Progenitor cell of endocrine pancreas (in vitro differentiated cells): ENCODE data around the gene SFRP5. TPM values are rescaled to one million over a fixed set of nuclear protein-coding genes. Genes with fewer than 3 reads are reported as not detected.

Experiments
- DNase-seq: peaks from one replicate; pipeline ENCODE4 v3.0.0; 2021; ENCODE audit warnings: low spot score; ENCODE audit not compliant: unreplicated experiment
- H3K27ac Mint-ChIP-seq: 2 replicates; pipeline ENCODE4 v1.8.0; 2021; ENCODE audit warnings: mild to moderate bottlenecking, moderate library complexity, mixed read lengths
- H3K27me3 Mint-ChIP-seq: 2 replicates; pipeline ENCODE4 v1.8.0; 2021; ENCODE audit warnings: mixed read lengths
- H3K36me3 Mint-ChIP-seq: 2 replicates; pipeline ENCODE4 v1.8.0; 2022; ENCODE audit warnings: mixed read lengths; ENCODE audit not compliant: insufficient read depth
- H3K4me1 Mint-ChIP-seq: 2 replicates; pipeline ENCODE4 v1.8.0; 2021; ENCODE audit warnings: low read depth, mixed read lengths
- H3K4me3 Mint-ChIP-seq: 2 replicates; pipeline ENCODE4 v1.8.0; 2021; ENCODE audit warnings: low read depth, mild to moderate bottlenecking, moderate library complexity, mixed read lengths
- H3K9me3 Mint-ChIP-seq: 2 replicates; pipeline ENCODE4 v1.8.0; 2021; ENCODE audit warnings: low read depth, mixed read lengths
- total RNA-seq: library from RNA; stranded (reverse); gene quantifications from 2 replicates; pipeline ENCODE4 v1.2.1, GENCODE V29; 2021
- TF ChIP-seq, protein P1 (sequence below): fragments of 200-600 bp; sonication (generic); IDR thresholded peaks from one replicate; pipeline ENCODE4 v1.5.0; 2021; ENCODE audit warnings: antibody characterized with exemption, mild to moderate bottlenecking; ENCODE audit not compliant: unreplicated experiment

SFRP5 gene
- total RNA-seq, 1 donor from 2014 or later: 81.0 TPM

- H3K4me3 Mint-ChIP-seq: no peak overlapping the region
- peaks cover 3% of the 10 kb centered on the region for H3K36me3 Mint-ChIP-seq
- TF ChIP-seq, protein P1, sequence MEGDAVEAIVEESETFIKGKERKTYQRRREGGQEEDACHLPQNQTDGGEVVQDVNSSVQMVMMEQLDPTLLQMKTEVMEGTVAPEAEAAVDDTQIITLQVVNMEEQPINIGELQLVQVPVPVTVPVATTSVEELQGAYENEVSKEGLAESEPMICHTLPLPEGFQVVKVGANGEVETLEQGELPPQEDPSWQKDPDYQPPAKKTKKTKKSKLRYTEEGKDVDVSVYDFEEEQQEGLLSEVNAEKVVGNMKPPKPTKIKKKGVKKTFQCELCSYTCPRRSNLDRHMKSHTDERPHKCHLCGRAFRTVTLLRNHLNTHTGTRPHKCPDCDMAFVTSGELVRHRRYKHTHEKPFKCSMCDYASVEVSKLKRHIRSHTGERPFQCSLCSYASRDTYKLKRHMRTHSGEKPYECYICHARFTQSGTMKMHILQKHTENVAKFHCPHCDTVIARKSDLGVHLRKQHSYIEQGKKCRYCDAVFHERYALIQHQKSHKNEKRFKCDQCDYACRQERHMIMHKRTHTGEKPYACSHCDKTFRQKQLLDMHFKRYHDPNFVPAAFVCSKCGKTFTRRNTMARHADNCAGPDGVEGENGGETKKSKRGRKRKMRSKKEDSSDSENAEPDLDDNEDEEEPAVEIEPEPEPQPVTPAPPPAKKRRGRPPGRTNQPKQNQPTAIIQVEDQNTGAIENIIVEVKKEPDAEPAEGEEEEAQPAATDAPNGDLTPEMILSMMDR: no peak
- H3K27me3 Mint-ChIP-seq: peaks cover 21% of the 10 kb centered on the region
- peaks cover 12% of the 10 kb centered on the region for H3K4me1 Mint-ChIP-seq
- peaks cover 7% of the 10 kb centered on the region for H3K9me3 Mint-ChIP-seq
- DNase-seq: no peak
- H3K27ac Mint-ChIP-seq: no peak overlapping the region
Observed at GRCh38 chr10:97734021-97734420, 37.8 kb downstream of the SFRP5 start.

- peaks cover 3% of the 10 kb centered on the region for H3K36me3 Mint-ChIP-seq
- peaks cover 21% of the 10 kb centered on the region for H3K27me3 Mint-ChIP-seq
- no peak overlapping the region for H3K4me3 Mint-ChIP-seq
- no peak for DNase-seq
- TF ChIP-seq, protein P1: no peak
- peaks cover 7% of the 10 kb centered on the region for H3K9me3 Mint-ChIP-seq
- H3K27ac Mint-ChIP-seq: no peak overlapping the region
- peaks cover 8% of the 10 kb centered on the region for H3K4me1 Mint-ChIP-seq
Observed at GRCh38 chr10:97733256-97733655, 38.5 kb downstream of the SFRP5 start.

GRCh38 chr10:97732052-97732359, 39.8 kb downstream of the SFRP5 start:
- H3K4me1 Mint-ChIP-seq: no peaks in the 10 kb centered on the region
- peaks cover 7% of the 10 kb centered on the region for H3K9me3 Mint-ChIP-seq
- peaks cover 3% of the 10 kb centered on the region for H3K36me3 Mint-ChIP-seq
- no peak overlapping the region for H3K27ac Mint-ChIP-seq
- no peak for DNase-seq
- TF ChIP-seq, protein P1: no peak
- H3K27me3 Mint-ChIP-seq: peaks cover 21% of the 10 kb centered on the region
- no peak overlapping the region for H3K4me3 Mint-ChIP-seq

DNA sequence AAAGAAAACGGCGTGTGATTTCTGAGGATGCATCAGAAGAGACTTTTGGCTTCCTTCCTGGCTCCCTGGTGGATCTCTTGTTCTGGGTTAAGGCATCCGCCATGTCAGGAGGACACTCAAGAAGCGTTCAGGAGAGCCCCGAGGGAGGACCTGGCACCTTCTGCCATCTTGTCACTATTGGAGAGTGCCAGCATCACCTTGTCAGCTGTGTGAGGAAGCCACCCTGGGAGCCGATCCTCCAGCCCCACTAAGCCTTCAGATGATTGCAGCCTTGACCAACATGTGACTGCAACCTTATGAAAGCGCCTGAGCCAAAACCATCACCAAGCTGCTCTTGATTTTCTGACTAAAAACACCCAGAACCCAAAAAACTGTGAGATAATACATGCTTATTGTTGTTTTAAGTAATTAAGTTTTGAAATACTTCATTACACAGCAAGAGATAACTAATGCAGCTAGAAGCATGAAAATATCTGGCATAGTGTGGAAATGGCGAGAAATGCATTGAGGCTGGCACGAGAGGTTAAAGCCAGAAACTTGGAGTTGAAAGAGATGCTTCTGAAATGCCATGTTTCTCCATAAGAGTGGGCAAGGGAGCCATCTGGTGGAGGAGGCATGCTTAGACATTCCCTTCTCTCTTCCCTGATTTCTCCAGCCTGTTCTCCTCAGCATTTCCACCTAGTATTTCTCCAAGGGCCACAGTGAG, 40.3 kb downstream of the SFRP5 start:
- Mint-ChIP-seq H3K27me3 (peaks cover 21% of the 10 kb centered on the region), H3K36me3 (peaks cover 3% of the 10 kb centered on the region), H3K27ac (no peak overlapping the region), H3K4me3 (no peak overlapping the region), H3K9me3 (peaks cover 7% of the 10 kb centered on the region), H3K4me1 (peaks cover 2% of the 10 kb centered on the region)
- DNase-seq: peak; percentile 51
- TF ChIP-seq, protein P1: peak; percentile 85

GRCh38 chr10:97729014-97729413, 42.8 kb downstream of the SFRP5 start:
- no peak for DNase-seq
- H3K9me3 Mint-ChIP-seq: no peaks in the 10 kb centered on the region
- H3K27me3 Mint-ChIP-seq: peaks cover 4% of the 10 kb centered on the region
- H3K4me3 Mint-ChIP-seq: no peak overlapping the region
- TF ChIP-seq, protein P1: no peak
- peaks cover 1% of the 10 kb centered on the region for H3K36me3 Mint-ChIP-seq
- H3K4me1 Mint-ChIP-seq: peaks cover 3% of the 10 kb centered on the region
- no peak overlapping the region for H3K27ac Mint-ChIP-seq
